ENCODE results near the gene TMEM219. TPM values are rescaled to one million over a fixed set of nuclear protein-coding genes. Genes with fewer than 3 reads are reported as not detected.

TMEM219 gene
- total and polyA plus RNA-seq, 2 donors (not counting 3 experiments of a cell fraction or from before 2014, with no cell fraction given), result 110 to 182 TPM

- TF ChIP-seq GATA2 (IDR thresholded peaks at IDR 0.05; ENCODE audit: insufficient read depth, insufficient read length, low read depth, low read length), result no peak
- TF ChIP-seq POLR2A (IDR thresholded peaks at IDR 0.05; ENCODE audit: low read depth, low read length), result no peak
- no peak for TF ChIP-seq CTCF (IDR thresholded peaks at IDR 0.05; ENCODE audit: extremely low read depth in 1 of 2, insufficient read depth in 1 of 2, low read depth in 1 of 2, low read length in 2 of 2)
- no peak for TF ChIP-seq JUN (IDR thresholded peaks at IDR 0.05; ENCODE audit: borderline replicate concordance, insufficient read depth, insufficient read length, low read depth)
- ChIA-PET POLR2A (interaction anchor here (2.9 kb wide), 1 partner anchor 11 kb away, joined by 14 read pairs; the partner anchor contains the start of gene TAOK2), CTCF (interaction anchor here (0.5 to 3.8 kb wide), 20 partner anchors 9 to 271 kb away, joined by 3 to 16 read pairs (median 4); partner anchors contain the start of genes ASPHD1, KCTD13 and TAOK2)
- H3K27ac ChIP-seq (ENCODE audit: insufficient read depth, low read depth, low read length), result peak overlapping the region; percentile 70
- H3K4me1 ChIP-seq (ENCODE audit: control insufficient read depth, extremely low read depth, insufficient read depth, low read length), result peaks cover 15% of the 10 kb centered on the region
- BruUV-seq (replicated peaks), result TSS peak; percentile 65
- peak overlapping the region; percentile 61 for H2AFZ ChIP-seq (ENCODE audit: low read depth, low read length)
- FAIRE-seq (peak; percentile 87), DNase-seq (ENCODE audit: low read depth, low spot score) (peak; percentile 59)
- no peaks in the 10 kb centered on the region for H3K36me3 ChIP-seq (ENCODE audit: control insufficient read depth in 2 of 2, extremely low read depth in 1 of 2, insufficient read depth in 2 of 2, low read length in 2 of 2)
- H3K9ac ChIP-seq (replicated peaks; ENCODE audit: extremely low read depth, insufficient read depth, low read length), result peak overlapping the region; percentile 83
- H3K4me3 ChIP-seq (replicated peaks in 1 of 3; ENCODE audit: insufficient read depth in 1 of 3, low read depth in 1 of 3, low read length in 3 of 3), result peak overlapping the region; percentile 63 to 82 (median 76)
- no peaks in the 10 kb centered on the region for H3K27me3 ChIP-seq (ENCODE audit: control insufficient read depth in 2 of 2, insufficient read depth in 2 of 2, low read length in 2 of 2)
- H3K79me2 ChIP-seq (ENCODE audit: control insufficient read depth, insufficient read depth, low read length), result peaks cover 2% of the 10 kb centered on the region
- H3K9me3 ChIP-seq (replicated peaks; ENCODE audit: control insufficient read depth, insufficient read depth, low read length), result no peaks in the 10 kb centered on the region
- no peaks in the 10 kb centered on the region for H3K9me1 ChIP-seq (replicated peaks; ENCODE audit: control insufficient read depth, extremely low read depth, insufficient read depth, low read length)
- H4K20me1 ChIP-seq (replicated peaks; ENCODE audit: control insufficient read depth, extremely low read depth, insufficient read depth, low read length), result no peaks in the 10 kb centered on the region
- intact Hi-C loops (cut with micrococcal nuclease) (loop anchor here (1.0 kb wide), 1 partner anchor 11 kb away; the partner anchor contains the start of gene TAOK2), dilution Hi-C loops (cut with MboI; ENCODE audit: extremely low pct_ligation_motif_present, low sequenced_read_pairs) (no loop called here)
- peak overlapping the region; percentile 93 for H3K4me2 ChIP-seq (ENCODE audit: insufficient read depth, low read length)
These were observed 590 bp downstream of the TMEM219 start for GRCh38 chr16:29962344-29962994.
